Dedifferentiated amniotic fluid mesenchymal stem cell (primary cell): ENCODE data around the gene USP15.
"Not testable (repeated sequence)": the region's sequence is repeated elsewhere in the genome, so short reads cannot be mapped to it uniquely, and the experiment has no call there.

Experiments
- DNase-seq: peaks from one replicate; pipeline ENCODE4 v3.0.0-alpha.2; 2016; ENCODE audit errors: extremely low spot score

USP15 gene

GRCh38 chr12:62319058-62319457, 58.9 kb downstream of the USP15 start:
- DNase-seq = no peak

- DNase-seq = no peak
These were observed 59.9 kb downstream of the USP15 start for GRCh38 chr12:62320054-62320453.

- DNase-seq = no peak
These were observed 63.2 kb downstream of the USP15 start for GRCh38 chr12:62323386-62323785.

- DNase-seq = no peak
These were observed 68.2 kb downstream of the USP15 start for GRCh38 chr12:62328296-62328921.

- DNase-seq = no peak
These were observed 71.1 kb downstream of the USP15 start for GRCh38 chr12:62331306-62331705.

GRCh38 chr12:62332598-62332997, 72.4 kb downstream of the USP15 start:
- peak; percentile 41 for DNase-seq

- DNase-seq = no peak
These were observed 74.9 kb downstream of the USP15 start for GRCh38 chr12:62335057-62335456.

- DNase-seq = no peak
These were observed 75.6 kb downstream of the USP15 start for GRCh38 chr12:62335796-62336195.

GRCh38 chr12:62337643-62338042, 77.4 kb downstream of the USP15 start:
- not testable (repeated sequence) for DNase-seq

- DNase-seq = not testable (repeated sequence)
These were observed 82.6 kb downstream of the USP15 start for GRCh38 chr12:62342614-62343303.

GRCh38 chr12:62343304-62344120, 83.3 kb downstream of the USP15 start:
- not testable (repeated sequence) for DNase-seq

GRCh38 chr12:62344731-62345556, 84.7 kb downstream of the USP15 start:
- not testable (repeated sequence) for DNase-seq

GRCh38 chr12:62345667-62346066, 85.5 kb downstream of the USP15 start:
- no peak for DNase-seq

- no peak for DNase-seq
These were observed 86.6 kb downstream of the USP15 start for GRCh38 chr12:62346817-62347216.

- DNase-seq = no peak
These were observed 87.9 kb downstream of the USP15 start for GRCh38 chr12:62347922-62348650.

GRCh38 chr12:62350554-62350953, 90.3 kb downstream of the USP15 start:
- no peak for DNase-seq

- no peak for DNase-seq
These were observed 91.1 kb downstream of the USP15 start for GRCh38 chr12:62351326-62351725.

- DNase-seq = no peak
These were observed 100.8 kb downstream of the USP15 start for GRCh38 chr12:62361048-62361447.

GRCh38 chr12:62363506-62363905, 103.3 kb downstream of the USP15 start:
- no peak for DNase-seq

- not testable (repeated sequence) for DNase-seq
These were observed 104.5 kb downstream of the USP15 start for GRCh38 chr12:62364697-62365096.

GRCh38 chr12:62365846-62366245, 105.6 kb downstream of the USP15 start:
- DNase-seq = not testable (repeated sequence)
